SH-SY5Y (cell line): ENCODE measurements around the gene NAAA.

Experiments used
- GATA2 ChIP-seq: IDR thresholded peaks from 2 replicates; pipeline ENCODE4 v1.6.1; 2011; ENCODE audit warnings: mild to moderate bottlenecking, low read depth, low read length
- GATA3 ChIP-seq: IDR thresholded peaks from 2 replicates; pipeline ENCODE4 v1.6.1; 2011; ENCODE audit warnings: low read depth, mild to moderate bottlenecking, low read length, moderate library complexity

DNA sequence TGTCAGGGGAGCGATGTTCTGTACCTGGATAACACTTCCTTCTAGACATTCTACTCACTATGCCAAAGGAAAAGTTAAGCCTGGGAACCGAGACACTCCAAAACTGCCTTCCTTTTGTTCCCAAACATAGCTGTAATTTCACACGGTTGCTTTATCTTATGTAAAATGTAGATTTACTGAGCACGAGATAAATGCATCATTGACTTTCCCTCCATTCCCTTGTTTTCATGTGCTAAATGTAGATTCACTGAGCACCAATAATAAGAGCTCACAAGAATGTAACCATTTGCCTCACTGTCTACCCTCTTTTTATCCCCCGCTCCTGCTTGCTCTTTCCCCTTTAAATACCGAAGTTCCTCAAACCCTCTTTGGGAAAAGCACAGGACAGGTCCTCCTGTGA, 27.8 kb downstream of the NAAA start:
- TF ChIP-seq GATA2 = no peak
- no peak for TF ChIP-seq GATA3
